ENCODE data around the gene C9orf78.

Gene C9orf78
- total RNA-seq, result 123 to 193 (median 146) reads per million in 4 donors

GRCh38 chr9:129835128-129835859 lies at the start of gene C9orf78, which contains the start of gene USP20:
C9orf78 (minus strand) TSS chr9:129835275; CDS start chr9:129835221, 54 bp downstream.
USP20 (plus strand) TSS chr9:129835458; CDS start chr9:129852556, 17,098 bp downstream.
- peak; percentile 94 to 99 (median 97) for DNase-seq

GRCh38 chr9:129884220-129885017 lies 49.3 kb upstream of the C9orf78 start:
- DNase-seq, result peak; percentile 91 to 97 (median 94)

- no peak for DNase-seq
Observed at GRCh38 chr9:129881547-129882324, 46.7 kb upstream of the C9orf78 start.

GRCh38 chr9:129880654-129881546 lies 45.8 kb upstream of the C9orf78 start:
- no peak for DNase-seq

GRCh38 chr9:129879991-129880653 lies 45.0 kb upstream of the C9orf78 start:
- DNase-seq, result no peak

- no peak for DNase-seq
Observed at GRCh38 chr9:129879103-129879699, 44.1 kb upstream of the C9orf78 start.

GRCh38 chr9:129878291-129878690 lies 43.2 kb upstream of the C9orf78 start:
- no peak for DNase-seq

GRCh38 chr9:129876815-129877214 lies 41.7 kb upstream of the C9orf78 start:
- no peak for DNase-seq

GRCh38 chr9:129875687-129876395 lies 40.8 kb upstream of the C9orf78 start:
- no peak for DNase-seq

GRCh38 chr9:129875181-129875611 lies 40.1 kb upstream of the C9orf78 start:
- no peak for DNase-seq

- DNase-seq, result no peak
Observed at GRCh38 chr9:129874261-129875101, 39.4 kb upstream of the C9orf78 start.

- DNase-seq, result no peak
Observed at GRCh38 chr9:129873563-129874190, 38.6 kb upstream of the C9orf78 start.

GRCh38 chr9:129871046-129871445 lies 36.0 kb upstream of the C9orf78 start:
- no peak for DNase-seq

GRCh38 chr9:129869585-129870501 lies 34.8 kb upstream of the C9orf78 start:
- no peak for DNase-seq

GRCh38 chr9:129868872-129869486 lies 33.9 kb upstream of the C9orf78 start:
- peak; percentile 86 to 96 (median 91) for DNase-seq

GRCh38 chr9:129868023-129868871 lies 33.2 kb upstream of the C9orf78 start:
- no peak for DNase-seq

All from T-helper 1 cell (primary cell).